ENCODE data around the gene MYO1D. TPM values are rescaled to one million over a fixed set of nuclear protein-coding genes. Genes with fewer than 3 reads are reported as not detected.
"Not testable (repeated sequence)": the region's sequence is repeated elsewhere in the genome, so short reads cannot be mapped to it uniquely, and the experiment has no call there.

MYO1D gene
- total and polyA plus RNA-seq, 7 donors = 6.2 to 184 (median 21.6) TPM

- TF ChIP-seq POLR2AphosphoS5 (IDR thresholded peaks at IDR 0.05) (no peak), POLR2A (IDR thresholded peaks at IDR 0.05) (no peak), EP300 (IDR thresholded peaks at IDR 0.05) (no peak), CTCF (IDR thresholded peaks at IDR 0.05) (no peak)
- Histone ChIP-seq H3K36me3 (no peaks in the 10 kb centered on the region), H3K27me3 (no peaks in the 10 kb centered on the region), H3K27ac (no peak overlapping the region), H3K4me1 (no peaks in the 10 kb centered on the region), H3K4me3 (no peak overlapping the region), H3K9me3 (no peaks in the 10 kb centered on the region)
- intact Hi-C loops (cut with DNase I) = no loop called here
- 67 to 72% methylated on average over 2 of the region's 2 CpGs for WGBS, 2 donors
- no peak for DNase-seq
Measured at GRCh38 chr17:32899236-32900013, 22.5 kb upstream of the MYO1D start.

- Histone ChIP-seq H3K4me1 (no peaks in the 10 kb centered on the region), H3K4me3 (no peak overlapping the region), H3K27me3 (no peaks in the 10 kb centered on the region), H3K27ac (no peak overlapping the region), H3K9me3 (no peaks in the 10 kb centered on the region), H3K36me3 (no peaks in the 10 kb centered on the region)
- intact Hi-C loops (cut with DNase I) = no loop called here
- TF ChIP-seq POLR2A (IDR thresholded peaks at IDR 0.05) = no peak
- TF ChIP-seq POLR2AphosphoS5 (IDR thresholded peaks at IDR 0.05) = no peak
- TF ChIP-seq EP300 (IDR thresholded peaks at IDR 0.05) = no peak
- WGBS, 2 donors = 63 to 83% methylated on average over 2 of the region's 2 CpGs
- no peak for DNase-seq
Measured at GRCh38 chr17:32896647-32897258, 19.8 kb upstream of the MYO1D start.

GRCh38 chr17:32894245-32894644 is 17.3 kb upstream of the MYO1D start:
- H3K4me1 ChIP-seq = no peaks in the 10 kb centered on the region
- H3K9me3 ChIP-seq = no peaks in the 10 kb centered on the region
- no peaks in the 10 kb centered on the region for H3K27me3 ChIP-seq
- TF ChIP-seq POLR2AphosphoS5 (IDR thresholded peaks at IDR 0.05) (no peak), CTCF (IDR thresholded peaks at IDR 0.05) (no peak), EP300 (IDR thresholded peaks at IDR 0.05) (no peak), POLR2A (IDR thresholded peaks at IDR 0.05) (no peak)
- DNase-seq = no peak
- no peaks in the 10 kb centered on the region for H3K36me3 ChIP-seq
- H3K4me3 ChIP-seq = no peak overlapping the region
- 55 to 73% methylated on average over 4 of the region's 4 CpGs for WGBS, 2 donors
- no peak overlapping the region for H3K27ac ChIP-seq
- intact Hi-C loops (cut with DNase I) = no loop called here

GRCh38 chr17:32887410-32887809 is 10.5 kb upstream of the MYO1D start:
- H3K9me3 ChIP-seq; intact Hi-C loops (cut with DNase I); H3K36me3 ChIP-seq; H3K4me1 ChIP-seq; H3K27ac ChIP-seq; H3K4me3 ChIP-seq; DNase-seq: not testable (repeated sequence)
- peaks cover 0 to 13% (median 0%) of the 10 kb centered on the region in 3 donors for H3K27me3 ChIP-seq
- WGBS, 2 donors = 53 to 54% methylated on average over 4 of the region's 14 CpGs

- H3K9me3 ChIP-seq; H3K4me3 ChIP-seq; DNase-seq; H3K36me3 ChIP-seq; intact Hi-C loops (cut with DNase I); H3K4me1 ChIP-seq; H3K27ac ChIP-seq: not testable (repeated sequence)
- H3K27me3 ChIP-seq = peaks cover 0 to 13% (median 0%) of the 10 kb centered on the region in 3 donors
- WGBS, 2 donors = 94 to 96% methylated on average over 8 of the region's 16 CpGs
Measured at GRCh38 chr17:32886951-32887350, 10.0 kb upstream of the MYO1D start.

GRCh38 chr17:32882734-32883133 is 5.8 kb upstream of the MYO1D start:
- peaks cover 0 to 13% (median 0%) of the 10 kb centered on the region in 3 donors for H3K27me3 ChIP-seq
- no peak overlapping the region for H3K27ac ChIP-seq
- H3K9me3 ChIP-seq = no peaks in the 10 kb centered on the region
- peaks cover 0 to 7% (median 3%) of the 10 kb centered on the region in 4 donors for H3K4me1 ChIP-seq
- TF ChIP-seq CTCF (IDR thresholded peaks at IDR 0.05) (no peak), POLR2A (IDR thresholded peaks at IDR 0.05) (no peak), EP300 (IDR thresholded peaks at IDR 0.05) (no peak), POLR2AphosphoS5 (IDR thresholded peaks at IDR 0.05) (no peak)
- WGBS, 2 donors = 85 to 92% methylated on average over 4 of the region's 4 CpGs
- no peak overlapping the region for H3K4me3 ChIP-seq
- DNase-seq = no peak
- H3K36me3 ChIP-seq = no peaks in the 10 kb centered on the region
- intact Hi-C loops (cut with DNase I) = no loop called here
